Activated CD8-positive, alpha-beta memory T cell treated with anti-CD3 and anti-CD28 coated beads for 1 hour (primary cell): Measurements from ENCODE around the gene CMTM5.
"Not testable (repeated sequence)": the region's sequence is repeated elsewhere in the genome, so short reads cannot be mapped to it uniquely, and the experiment has no call there.

Experiments
- DNase-seq, 2 donors: peaks; one replicate each; pipeline ENCODE4 v3.0.0-alpha.2; 2020; ENCODE audit warnings: low read depth in 1 of 2; ENCODE audit errors: extremely low read depth in 1 of 2

The CMTM5 gene

GRCh38 chr14:23396126-23396525 is 19.3 kb downstream of the CMTM5 start:
- no peak for DNase-seq

GRCh38 chr14:23396781-23397407 is 20.0 kb downstream of the CMTM5 start:
- DNase-seq = no peak

DNA sequence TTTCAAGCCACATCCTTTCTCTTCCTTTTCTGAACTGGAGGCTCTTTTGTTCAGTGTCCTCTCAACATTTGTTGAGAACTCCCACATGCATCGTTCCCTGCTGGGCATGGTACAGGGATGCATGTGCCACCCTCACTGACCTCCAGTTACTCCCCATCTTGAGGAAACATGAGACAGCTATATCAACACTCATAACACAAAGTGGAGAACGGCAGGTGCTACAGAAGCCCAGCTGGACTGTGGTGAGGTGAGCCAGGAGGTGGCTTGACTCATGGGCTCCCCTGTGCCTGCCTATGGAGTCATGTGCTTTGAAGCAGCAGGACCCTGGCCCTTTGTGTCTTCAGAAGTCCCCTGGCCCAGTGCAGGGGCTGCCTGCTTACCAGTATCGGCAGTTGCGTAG is 21.5 kb downstream of the CMTM5 start:
- no peak for DNase-seq

GRCh38 chr14:23399136-23399535 is 22.3 kb downstream of the CMTM5 start:
- DNase-seq = no peak

DNA sequence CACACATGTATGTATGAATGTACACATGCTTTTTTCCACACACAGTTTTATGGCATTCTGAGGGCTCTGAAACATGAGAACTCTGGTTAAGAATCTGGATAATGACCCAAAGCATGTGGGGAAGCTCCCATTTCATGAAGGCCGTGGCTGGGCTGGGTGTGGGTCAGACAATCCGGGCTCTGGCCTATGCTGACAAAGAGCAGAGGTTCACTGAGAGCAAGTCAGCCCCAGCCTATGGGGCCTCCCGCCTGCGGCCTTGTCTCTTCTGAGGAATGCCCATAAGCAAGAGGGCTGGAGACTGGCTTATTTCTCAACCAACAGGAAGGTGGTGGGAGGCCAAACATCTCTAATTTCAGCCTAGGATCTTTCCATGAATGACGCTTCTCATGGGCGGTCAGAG is 22.7 kb downstream of the CMTM5 start:
- no peak for DNase-seq

- DNase-seq = not testable (repeated sequence)
Observed at GRCh38 chr14:23400496-23401149, 23.8 kb downstream of the CMTM5 start.

DNA sequence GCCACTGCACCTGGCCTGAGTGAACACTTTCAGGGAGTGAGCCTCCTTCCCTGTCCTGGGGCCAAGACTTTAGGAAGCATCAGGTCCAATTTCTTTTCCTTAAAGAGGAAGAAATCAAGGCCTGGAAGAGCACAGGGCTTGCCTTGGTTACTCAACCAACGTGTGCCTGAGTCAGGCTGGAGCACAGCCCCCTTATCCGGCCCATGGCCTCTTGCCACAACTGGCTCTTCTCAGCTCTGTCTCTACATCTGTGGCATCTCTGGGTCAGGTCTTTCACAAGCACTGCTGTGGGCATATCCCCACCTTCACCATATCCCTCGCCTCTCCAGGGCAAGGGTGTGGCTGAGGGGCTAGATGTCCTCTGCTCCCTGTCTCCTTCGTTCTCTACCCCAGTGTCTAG is 24.4 kb downstream of the CMTM5 start:
- DNase-seq = no peak

GRCh38 chr14:23402296-23403138 is 25.7 kb downstream of the CMTM5 start:
- DNase-seq = no peak

GRCh38 chr14:23403139-23403438 is 26.2 kb downstream of the CMTM5 start:
- no peak for DNase-seq

GRCh38 chr14:23403908-23404307 is 27.1 kb downstream of the CMTM5 start:
- no peak for DNase-seq

DNA sequence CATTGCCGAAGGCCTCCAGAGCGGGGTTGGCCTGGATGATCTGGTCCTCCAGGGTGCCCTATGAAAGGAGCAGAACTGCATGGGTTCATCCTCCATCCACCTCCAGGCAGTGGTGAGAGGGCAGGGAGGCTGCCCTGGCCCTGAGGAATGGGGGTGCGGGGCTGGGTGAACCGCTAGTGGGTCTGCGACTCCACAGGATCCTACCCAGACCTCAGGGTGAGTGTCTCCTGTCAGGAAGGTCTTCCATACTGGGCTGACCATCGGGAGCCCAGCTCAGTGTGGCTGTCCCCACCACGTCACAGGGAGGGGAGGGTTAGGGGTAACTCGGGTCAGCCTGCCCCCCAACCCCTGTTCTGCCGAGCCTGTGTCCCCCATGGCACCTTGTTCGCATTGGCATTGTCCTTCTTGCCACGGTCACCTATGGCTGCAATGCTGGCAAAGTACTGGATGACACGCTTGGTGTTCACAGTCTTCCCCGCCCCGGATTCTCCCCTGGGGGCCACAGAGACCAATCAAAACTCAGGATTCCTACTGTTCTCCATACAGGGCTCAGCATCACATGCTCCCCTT is 27.6 kb downstream of the CMTM5 start:
- no peak for DNase-seq

- DNase-seq = no peak
Observed at GRCh38 chr14:23405096-23405495, 28.2 kb downstream of the CMTM5 start.

- DNase-seq = no peak
Observed at GRCh38 chr14:23405516-23406025, 28.7 kb downstream of the CMTM5 start.

- no peak for DNase-seq
Observed at GRCh38 chr14:23406244-23406643, 29.4 kb downstream of the CMTM5 start.

GRCh38 chr14:23406725-23407355 is 30.0 kb downstream of the CMTM5 start:
- DNase-seq = no peak

- DNase-seq = no peak
Observed at GRCh38 chr14:23407516-23408306, 30.9 kb downstream of the CMTM5 start, which contains the start of gene MYH6. MYH6 (minus strand) TSS chr14:23408273; CDS start chr14:23407223, 1,050 bp downstream.

GRCh38 chr14:23408307-23408630 is 31.4 kb downstream of the CMTM5 start:
- DNase-seq = no peak

DNA sequence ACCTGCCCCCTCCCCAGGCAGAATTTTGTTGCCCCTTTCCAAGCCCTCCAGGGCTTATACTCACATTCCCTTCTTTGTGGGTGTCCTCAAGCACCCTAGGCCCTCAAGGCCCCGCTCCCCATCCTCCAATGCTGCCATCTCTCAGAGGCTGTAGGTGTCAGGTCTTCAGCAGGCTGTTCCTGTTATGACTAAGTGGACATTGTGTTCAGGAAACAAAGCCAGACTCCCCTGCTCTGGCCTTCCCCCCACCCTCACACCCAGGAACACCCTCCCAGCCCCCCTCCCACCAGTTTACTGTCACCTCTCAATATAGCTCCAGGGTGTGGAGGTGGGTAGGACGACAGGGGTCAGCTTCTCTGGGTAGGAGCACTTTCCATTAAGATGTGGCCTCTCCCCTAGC is 32.6 kb downstream of the CMTM5 start:
- no peak for DNase-seq

DNA sequence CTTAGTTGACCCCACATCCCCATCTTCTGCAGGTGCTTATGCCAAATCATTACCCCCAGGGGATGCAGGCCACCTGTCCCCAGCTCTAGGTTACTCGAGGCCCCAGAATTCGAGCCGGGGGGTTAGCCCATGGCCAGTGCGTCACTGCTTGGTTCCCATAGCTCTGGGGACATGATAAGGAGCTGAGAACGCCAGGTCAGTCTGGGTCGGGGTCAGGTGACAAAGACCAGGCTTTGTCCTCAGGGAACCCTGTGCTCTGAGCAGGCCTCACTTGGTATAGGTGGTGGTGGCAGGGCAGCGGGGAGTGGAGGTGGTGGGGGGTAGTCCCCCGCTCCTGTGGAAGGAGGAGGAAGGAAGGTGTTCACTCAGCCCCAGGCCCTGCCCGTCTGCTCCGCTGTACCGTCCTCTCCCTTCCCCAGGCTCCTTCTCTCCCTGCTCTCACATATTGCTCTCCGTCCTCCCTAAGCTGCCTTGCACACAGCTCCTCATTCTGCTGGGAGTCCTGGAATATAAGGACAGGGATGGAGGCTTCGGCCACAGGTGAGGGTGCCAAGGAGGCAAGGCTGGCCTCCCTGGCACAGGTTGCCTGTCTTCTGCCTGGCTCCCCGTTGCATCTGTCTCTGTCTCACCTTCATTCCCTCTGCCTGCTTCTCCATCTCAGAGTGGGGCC is 33.3 kb downstream of the CMTM5 start:
- no peak for DNase-seq
